HG02571 (cell line): ENCODE data around the gene DBN1.

Source experiments
- ATAC-seq: cut with Tn5 transposase; IDR thresholded peaks from one replicate; pipeline ENCODE4 v1.9.1; 2021; ENCODE audit warnings: mild to moderate bottlenecking, moderate library complexity; ENCODE audit not compliant: unreplicated experiment

DBN1 gene

DNA sequence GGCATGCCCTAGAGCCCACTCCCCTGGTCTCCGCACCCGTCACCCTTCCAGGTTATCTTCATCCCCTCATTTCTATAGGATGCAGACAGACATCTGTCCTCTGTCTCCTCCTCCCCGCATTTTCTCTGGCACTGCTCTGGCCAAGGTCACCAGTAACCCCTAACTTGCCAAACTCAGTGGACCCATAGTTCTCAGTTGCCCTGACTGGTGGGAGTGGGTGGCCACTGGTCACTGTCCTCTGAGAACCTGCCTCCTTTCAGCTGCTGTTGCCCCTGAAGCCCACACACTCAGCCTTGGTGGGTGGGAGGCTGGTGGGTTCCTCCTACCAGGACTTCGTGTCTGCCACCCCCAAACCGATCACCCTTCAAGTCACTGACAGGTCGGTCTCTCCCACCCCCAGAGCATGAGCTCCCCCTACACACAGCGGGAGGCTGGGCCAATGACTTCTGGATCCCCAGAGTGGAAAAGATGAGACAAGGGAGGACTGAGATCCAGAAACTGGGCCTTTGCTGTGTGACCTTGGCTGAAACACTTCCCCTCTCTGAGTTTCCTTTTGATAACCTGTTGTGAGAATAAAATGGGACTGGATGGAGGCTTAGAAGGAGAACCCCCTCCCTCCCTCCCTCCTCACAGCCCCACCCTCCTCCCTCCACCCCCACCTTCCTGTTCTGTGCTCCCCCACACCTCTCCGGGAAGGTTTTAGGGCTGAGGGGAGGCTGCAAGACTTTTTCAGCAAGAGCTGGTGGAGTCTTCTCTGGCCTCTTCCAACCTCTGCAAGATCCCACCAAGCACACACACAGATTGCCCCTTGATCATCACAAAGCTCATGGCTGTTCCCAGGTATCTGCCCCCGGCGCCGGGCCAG is 2.4 kb upstream of the DBN1 start:
- ATAC-seq = no peak

DNA sequence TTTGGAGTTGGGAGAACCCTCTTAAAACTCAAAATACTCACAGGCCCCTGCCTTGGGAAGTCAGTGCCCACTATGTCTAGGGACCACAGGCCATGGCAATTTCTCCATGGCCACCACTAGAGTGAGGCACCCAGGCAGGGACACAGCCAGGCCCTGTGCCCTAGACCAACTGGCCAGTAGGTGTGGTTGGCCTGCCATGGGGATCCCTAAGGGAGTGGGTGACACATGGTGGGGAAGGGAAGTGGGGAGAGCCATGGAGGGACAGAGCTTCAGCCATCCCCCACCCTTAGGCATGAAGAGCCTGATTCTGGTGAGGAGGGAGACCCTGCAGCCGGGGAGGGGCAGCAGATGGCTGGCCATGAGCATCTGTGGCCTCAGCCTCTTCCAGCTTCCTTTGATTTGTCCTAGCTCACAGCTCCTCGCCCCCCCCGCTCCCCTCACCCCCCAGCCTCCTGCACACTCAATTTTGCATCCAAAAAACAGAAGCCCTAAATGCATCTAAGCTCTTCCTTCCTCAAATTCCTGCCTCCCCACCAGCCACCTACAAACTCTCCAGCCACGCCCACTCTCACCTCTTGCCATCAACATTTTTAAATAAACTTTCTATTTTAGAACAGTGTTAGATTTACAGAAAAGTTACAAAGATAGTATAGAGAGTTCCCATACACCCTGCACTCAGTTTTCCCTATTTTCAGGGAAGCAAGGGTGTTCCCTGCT is 1.6 kb upstream of the DBN1 start:
- ATAC-seq = no peak

DNA sequence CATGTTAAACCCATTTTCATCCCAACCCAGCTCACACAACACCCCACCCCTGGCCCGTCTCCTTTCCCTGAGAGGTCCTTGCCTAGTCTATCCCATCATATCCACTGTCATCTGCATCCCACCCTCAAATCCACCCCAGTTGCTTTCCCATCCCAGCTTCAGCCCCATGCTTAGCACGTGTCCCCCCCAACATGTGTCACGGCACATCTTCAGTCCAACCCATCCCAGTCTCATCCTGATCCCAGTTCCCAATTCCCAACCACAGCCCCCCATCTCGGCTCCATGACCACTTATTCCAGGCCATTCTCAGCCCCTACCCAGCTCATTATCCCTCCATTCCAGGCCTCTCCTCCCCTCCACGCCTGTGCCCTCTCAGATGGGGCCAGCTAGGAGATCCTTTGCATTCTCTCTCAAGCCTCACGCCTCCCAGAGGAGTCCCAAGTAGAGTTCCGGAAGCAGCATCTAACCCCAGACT is 605 bp upstream of the DBN1 start:
- ATAC-seq = no peak

DNA sequence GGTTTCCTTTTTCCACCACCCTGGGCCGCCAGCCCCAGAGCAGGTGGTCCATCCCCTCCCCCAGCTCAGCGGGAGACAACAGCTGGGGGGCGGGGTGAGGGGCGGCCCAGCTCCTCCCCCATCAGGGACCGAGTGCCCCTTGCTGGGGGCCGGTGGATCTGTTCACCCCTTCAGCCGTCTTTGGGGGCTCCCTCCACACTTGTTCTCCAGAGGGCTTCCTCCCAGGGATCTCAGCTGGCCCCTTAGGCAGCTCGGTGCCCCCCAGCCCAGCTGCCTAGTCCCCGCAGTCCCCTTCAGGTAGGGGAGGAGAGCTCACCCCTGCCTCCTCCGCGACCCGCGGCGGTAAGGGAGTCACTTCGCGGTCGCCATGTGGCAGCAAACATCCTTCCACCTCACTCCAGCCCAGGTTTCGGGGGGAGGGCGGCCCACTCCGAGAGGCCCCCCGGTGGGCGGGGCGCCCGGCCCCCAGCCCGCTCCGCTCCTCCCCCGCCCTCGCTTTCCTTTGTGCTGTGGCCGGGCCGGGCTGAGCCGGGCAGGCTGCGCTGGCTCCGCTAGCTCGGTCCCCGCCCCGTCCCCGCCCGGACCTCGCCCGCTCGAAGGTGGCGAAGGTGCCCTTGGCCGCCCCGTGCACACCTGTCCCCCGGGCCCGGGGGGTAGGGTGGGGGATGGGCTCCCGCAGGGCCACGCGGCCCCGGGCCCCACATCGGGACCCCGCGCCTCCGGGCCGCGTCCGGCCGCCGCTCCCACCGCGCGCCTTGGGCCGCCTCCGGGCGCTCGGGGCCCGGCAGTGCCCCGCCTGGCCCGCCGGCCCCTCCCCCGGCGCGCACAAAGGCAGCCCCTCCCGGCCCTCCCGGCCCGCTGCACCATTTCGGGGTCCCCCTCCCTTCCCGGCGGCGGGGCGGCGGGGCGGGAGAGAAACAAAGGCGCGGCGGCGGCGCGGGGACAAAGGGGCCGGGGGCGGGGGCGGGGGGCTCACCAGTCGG is 683 bp downstream of the DBN1 start:
- ATAC-seq = no peak

DNA sequence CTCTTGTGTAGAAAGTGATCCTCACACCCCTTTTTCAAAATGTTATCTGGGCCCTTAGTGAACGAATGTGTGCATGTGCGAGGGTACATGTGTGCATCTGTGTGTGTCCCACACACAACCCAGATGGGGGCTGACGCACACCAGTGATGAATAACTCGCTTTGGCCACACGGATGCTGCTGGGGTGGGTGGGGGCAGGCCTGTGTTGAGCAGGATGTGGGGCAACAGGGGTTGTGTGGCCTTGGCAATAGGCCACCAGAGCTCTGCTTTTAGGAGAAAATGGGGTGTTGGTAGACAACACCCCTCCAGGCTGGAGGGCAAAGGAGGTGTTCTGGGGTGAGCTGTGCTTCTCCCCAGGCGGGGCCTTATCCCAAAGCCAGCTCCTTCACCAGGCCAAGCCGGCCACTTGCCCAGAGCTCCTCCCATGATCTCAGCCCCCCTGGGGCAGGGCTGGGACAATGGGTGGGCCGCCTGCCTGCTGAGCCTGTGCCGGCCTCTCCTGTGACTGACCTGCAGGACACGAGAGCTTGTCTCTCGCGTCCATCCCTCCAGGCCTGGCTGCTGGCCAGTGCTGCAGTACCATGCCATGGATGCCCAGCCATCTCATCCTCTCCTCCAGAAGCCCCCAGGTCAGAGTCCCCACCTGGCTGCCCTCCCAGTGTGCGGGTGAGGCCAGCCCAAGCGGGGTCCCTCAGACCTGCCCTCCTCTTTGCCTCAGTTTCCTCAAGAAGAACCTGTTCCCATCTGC is 1.7 kb downstream of the DBN1 start:
- ATAC-seq = no peak

DNA sequence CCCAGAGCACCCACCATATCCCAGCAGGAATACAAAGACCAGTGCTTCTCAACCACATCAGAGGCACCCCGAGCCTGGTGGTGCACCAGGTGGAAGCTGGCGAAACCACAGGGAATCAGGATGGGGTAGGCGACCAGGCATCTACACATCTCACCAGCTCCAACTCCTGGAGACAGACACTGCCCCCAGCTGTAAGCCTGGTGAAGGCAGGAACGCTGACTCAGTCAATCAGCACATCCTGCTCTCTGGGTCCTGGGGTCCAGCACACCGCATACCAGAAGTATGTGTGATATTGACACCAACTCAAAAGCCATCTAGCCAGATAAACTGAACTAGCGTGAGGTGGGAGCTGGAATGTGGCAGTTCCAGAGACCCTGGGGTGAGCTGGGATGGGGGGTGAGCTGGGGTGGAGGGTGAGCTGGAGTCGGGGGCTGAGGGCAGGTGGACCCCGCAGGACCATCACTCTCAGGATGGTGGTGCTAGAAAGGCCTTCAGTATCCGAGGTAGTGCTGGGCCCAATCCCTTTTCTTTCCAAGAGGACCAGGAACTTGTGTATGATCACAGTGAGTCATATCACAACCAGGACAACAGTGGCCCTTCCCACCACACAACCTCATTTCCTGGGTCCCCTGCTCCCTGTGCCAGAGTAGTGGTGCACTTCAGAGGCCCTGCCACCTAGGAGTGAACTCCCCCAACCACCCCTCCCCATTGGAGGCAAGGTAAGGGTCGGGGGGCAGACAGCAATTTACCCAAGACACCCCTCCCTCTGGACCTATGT is 2.5 kb downstream of the DBN1 start:
- no peak for ATAC-seq

DNA sequence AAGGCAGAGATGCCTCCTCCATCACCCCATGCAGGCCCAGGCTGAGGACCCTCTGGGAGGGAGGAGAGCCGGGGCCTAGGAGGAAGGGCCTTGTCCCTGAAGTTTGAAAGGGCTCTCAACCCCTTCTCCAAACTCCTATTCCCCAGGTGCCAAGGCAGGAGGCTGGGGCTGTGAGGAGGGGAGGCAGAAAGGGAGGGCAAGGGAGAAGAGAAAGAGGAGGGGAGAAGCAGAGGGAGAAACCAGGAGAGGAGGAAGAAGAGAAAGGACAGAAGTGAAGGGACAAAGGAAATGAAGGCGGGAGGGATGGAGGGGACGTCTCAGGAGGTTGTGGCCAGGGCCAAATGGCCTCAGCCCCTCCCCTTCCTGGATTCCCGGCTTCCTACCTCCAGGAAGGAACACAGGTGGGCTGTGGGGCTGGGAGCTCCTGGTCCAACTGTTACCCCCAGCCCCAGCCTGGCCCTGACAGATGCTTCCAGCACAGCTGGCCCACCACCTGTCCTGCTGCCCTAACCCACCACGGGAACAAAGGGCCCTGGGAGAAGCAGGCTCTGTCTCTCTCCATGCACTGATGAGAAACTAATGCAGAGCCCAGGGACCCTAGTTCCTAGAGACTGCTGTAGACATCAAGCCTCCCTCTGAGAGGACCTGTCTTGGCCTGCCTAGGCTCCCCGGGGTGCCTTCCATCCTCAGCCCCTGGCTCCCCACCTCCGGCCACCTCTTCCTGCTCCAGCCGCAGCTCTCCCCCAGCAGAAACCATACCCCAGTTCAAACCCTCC is 3.5 kb downstream of the DBN1 start:
- no peak for ATAC-seq

DNA sequence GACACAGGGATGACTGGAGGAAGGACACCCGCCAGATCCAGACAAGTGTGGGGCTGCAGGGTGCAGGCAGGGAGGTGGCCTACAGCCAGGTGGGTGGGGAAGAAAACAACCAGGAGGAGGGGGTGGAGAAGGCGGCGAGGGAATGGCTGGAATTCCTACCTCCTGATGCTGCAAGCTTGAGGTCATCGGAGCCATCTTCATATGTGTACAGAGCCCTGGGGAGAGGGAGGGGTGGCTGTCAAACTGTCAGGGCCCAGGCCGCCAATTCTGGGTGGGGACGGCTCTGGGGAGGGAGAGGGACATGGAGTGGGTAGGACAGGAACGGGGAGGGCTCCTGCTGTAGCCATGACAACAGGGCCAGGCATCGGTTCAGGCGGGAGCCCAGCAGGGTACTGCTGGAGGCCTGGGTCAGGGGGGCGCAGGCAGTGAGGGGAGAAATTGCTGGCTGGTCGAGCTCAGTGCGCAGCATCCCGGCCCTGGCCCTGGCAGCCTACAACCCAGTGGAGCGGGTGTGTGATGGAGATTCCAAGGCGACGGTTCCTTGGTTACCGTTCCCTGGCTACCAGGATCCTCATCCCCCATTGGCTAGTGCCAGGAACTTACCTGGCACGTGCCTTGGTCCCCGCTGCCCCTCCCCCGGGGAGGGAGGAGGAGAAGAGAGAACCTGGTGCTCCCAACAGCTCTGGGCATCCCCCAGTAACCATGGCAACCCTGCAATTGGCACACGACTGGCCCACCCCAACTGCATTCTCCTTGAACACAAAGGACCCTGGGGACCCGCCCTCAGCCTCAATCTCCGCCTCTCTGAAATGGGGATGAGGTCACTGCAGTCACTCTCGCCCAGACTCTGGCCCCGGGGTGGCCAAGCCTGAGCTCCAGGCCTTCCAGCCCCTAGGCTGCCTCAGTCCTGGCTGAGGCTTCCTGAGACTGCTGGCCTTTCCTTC is 4.5 kb downstream of the DBN1 start:
- no peak for ATAC-seq

DNA sequence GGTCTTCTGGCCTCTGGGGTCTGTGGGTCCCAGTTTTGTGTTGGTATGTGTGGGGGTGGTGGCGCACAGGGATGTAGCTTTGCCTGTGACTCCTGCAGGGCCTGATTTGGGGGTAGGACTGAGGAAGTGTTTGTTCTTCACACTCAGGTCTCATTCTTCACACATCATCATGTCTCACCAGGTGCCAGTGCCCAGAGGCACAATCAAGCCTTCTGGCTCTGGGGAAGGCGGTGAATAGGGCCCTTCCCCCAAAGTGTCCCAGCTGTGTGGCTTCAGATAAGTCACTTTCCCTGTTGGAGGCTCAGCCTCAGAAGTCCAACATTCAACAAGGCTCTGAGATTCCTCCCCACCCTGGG is 5.1 kb downstream of the DBN1 start:
- ATAC-seq = no peak

DNA sequence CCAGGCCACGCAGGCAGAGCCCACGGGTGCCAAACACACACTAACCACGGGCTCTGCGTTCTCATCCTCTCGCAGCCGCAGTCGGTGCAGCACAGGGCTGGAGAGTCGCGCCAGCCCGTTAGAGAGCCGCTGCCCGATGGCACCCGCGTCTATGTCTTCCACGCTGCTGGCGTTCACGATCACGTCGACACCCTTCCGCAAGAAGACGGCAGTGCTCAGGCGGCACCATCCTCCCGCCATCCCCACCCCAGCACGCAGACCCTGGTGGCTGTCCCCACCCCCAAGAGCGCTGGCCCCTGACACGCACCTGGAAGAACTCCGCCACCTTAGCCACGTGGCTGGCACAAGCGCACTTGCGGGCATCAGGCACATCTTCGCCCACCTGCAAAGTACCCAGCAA is 6.0 kb downstream of the DBN1 start:
- no peak for ATAC-seq

DNA sequence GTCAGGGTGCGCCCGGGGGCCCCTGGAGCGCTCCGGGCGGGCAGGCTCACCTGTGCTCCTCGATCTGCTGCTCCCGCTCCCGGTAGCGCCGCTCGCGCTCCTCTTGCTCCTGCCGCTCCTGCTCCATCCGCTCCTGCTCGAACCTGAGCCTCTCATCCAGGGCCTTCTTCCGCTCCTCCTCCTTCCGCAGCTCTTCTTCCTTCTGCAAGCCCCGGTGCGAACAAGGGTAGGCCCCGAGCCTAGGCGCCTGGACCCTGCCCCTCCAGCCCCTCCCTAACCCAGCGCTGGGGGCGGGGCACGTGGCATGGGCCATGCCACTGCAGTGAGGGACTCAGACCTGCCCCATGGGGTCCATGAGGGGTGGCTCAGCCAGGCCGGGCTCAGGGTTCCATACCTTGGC is 6.6 kb downstream of the DBN1 start:
- no peak for ATAC-seq

DNA sequence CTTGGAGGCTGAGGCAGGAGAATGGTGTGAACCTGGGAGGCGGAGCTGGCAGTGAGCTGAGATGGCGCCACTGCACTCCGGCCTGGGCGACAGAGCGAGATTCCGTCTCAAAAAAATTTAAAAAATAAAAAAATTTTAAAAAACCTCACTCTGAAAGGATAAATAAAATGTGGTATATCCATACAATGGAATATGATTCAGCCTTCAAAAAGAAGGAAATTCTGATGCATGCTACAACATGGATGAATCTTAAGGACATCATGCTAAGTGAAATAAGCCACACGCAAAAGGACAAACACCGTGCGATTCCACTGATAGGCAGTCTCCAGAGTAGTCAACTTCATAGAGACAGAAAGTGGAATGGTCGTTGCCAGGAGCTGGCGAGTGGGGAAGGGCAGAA is 8.4 kb downstream of the DBN1 start:
- ATAC-seq = no peak

DNA sequence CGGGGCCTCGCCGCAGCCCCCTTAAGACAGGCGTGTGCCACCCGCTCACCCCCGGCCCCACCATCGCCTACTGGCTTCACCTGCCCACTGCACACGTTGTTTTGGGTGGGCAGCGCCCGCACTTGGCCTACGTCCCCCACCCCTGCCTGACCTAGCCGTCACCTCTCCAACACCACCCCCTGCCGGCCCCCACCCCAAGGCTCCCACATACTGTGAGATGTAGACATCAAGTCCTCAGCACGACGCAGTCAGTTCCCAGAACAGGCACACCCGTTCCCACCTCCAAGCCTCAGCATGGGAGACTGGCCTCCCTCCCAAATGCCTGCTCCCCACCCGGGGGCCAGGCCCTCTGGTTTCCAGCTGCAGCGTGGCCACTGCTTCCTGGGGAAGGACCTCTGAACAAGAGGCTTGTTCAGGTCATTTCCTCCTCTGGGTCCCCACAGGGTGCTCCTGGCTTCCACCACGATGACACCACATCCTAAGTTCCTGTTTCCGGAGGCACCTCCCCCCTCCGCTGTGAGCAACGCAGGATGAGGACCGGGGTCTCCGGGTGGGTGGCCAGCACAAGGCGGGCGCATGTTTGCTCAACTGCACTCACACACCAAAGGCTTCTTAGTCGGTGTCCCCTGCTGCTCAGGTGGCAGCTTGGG is 11.3 kb downstream of the DBN1 start:
- no peak for ATAC-seq

DNA sequence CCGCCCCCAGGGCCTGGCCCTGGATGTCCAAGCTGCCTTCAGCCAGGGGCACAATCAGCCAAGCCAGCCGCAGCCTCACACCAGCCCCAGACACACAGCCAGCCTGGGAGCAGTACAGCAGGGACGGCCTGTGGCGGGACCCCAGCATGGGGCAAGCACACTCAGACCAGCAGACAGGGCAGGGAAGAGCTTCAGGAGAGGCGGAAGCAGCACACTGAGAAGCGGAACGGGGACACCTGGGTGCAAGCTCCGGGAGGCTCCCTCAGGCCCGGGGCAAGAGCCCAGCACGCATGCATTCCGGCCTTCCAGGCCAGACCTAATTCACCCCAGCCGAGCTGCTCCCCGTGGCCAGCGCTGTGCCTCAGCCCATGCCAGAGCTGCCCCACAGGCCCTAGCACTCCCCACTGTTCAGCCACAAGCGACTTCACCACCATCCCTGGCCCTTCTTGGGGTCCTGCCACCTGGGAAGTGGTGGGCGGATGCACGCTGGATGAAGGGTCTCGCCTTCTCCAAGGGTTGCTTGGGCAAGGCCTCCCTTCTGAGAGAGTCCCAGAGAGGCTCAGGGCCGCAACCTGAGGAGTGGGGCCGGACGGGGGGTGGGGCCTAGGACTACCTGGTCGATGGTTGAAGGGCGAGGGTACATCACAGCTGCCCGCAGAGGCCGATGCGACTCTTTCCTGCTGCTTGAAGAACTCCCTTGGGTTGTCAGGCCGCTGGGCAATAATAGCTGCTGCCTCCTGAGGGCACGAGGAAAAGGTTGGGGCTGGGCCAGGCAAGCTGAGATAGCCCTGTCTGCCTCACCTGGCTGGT is 13.4 kb downstream of the DBN1 start:
- ATAC-seq = no peak

DNA sequence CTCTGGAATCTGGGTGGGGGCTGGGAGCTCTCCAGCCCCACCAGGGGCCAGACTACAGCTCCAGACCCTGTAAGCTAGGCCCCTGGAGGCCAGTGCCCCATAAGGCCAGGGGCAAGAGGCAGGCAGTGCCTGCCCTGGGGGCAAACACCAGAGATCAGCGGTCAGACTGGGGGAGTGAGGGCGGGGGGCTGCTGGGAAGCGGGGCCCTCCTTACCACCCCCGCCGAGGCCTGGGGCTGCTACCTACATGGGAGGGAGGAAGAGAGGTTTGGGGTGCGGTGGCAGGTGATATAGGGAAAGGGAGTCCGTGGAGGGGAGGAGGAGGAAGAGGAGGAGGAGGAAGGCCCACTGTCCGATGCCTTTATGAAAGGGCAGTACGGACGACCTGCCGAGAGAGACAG is 14.1 kb downstream of the DBN1 start:
- no peak for ATAC-seq

DNA sequence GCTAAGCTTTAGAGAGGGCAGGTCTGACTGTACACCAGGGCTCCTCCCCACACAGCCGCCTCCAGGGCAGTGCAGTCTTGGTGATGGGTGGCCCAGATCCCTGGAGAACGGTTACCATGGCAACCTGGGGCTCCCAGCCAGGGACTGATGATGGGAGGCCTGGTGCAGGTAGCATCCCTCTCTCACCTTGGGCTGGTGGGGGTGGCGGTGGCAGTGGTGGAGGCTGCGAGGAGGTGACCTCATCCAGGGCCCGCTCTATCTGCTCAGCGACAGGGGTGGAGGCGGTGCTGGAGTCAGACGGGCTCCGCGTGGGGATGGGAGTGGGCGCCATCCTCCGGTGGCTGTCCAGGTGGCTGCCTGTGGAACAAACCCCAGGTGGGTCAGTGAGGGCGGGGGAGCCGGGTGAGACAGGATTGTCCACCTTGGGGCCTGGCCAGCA is 14.5 kb downstream of the DBN1 start:
- ATAC-seq = no peak
